Caco-2 (cell line): ENCODE measurements around the gene PPP1R37. TPM values are rescaled to one million over a fixed set of nuclear protein-coding genes. Genes with fewer than 3 reads are reported as not detected.

Experiments
- BruUV-seq: library from RNA; stranded (reverse); fragments of 400-500 nt; replicated peaks from 2 replicates; lab custom pipeline; 2021; lab: Mats Ljungman, UMichigan
- CTCF ChIA-PET: fragments of 300-600 bp; sonication (Branson Sonifier 250); formaldehyde crosslinking; loops from one replicate; lab custom pipeline; 2022; ENCODE audit warnings: antibody characterized with exemption; lab: Charles Lee
- POLR2A ChIA-PET: fragments of 300-600 bp; sonication (Branson Sonifier 250); formaldehyde crosslinking; loops from one replicate; lab custom pipeline; 2022; ENCODE audit warnings: antibody characterized with exemption; lab: Charles Lee
- DNase-seq, 2 experiments: peaks; one replicate each; pipeline versions ENCODE4 v3.0.0 to v3.0.0-alpha.2; 2020 to 2022
- H3K27me3 ChIP-seq: replicated peaks from 2 replicates; pipeline ENCODE4 v1.6.0; 2011; ENCODE audit warnings: low read length; ENCODE audit not compliant: control insufficient read depth, insufficient read depth
- H3K36me3 ChIP-seq: 2 replicates; pipeline ENCODE4 v1.5.1; 2011; ENCODE audit warnings: low read length; ENCODE audit not compliant: control insufficient read depth, insufficient read depth
- H3K4me1 ChIP-seq: fragments of 250-450 bp; sonication (Bioruptor Pico); 2 replicates; pipeline ENCODE4 v1.5.1; 2020; ENCODE audit warnings: mild to moderate bottlenecking
- H3K4me3 ChIP-seq: 2 replicates; pipeline ENCODE4 v1.5.1; 2011; ENCODE audit warnings: low read depth, mild to moderate bottlenecking, control low read depth, low read length
- H3K9me3 ChIP-seq: fragments of 250-450 bp; sonication (Bioruptor Pico); 2 replicates; pipeline ENCODE4 v1.5.1; 2020; ENCODE audit warnings: mild to moderate bottlenecking, moderate library complexity
- H3K27ac Mint-ChIP-seq: one replicate; pipeline ENCODE4 v1.8.0; 2022; ENCODE audit warnings: mixed read lengths; ENCODE audit not compliant: unreplicated experiment
- H3K27me3 Mint-ChIP-seq: one replicate; pipeline ENCODE4 v1.8.0; 2022; ENCODE audit warnings: mixed read lengths; ENCODE audit not compliant: insufficient read depth, unreplicated experiment
- H3K36me3 Mint-ChIP-seq: one replicate; pipeline ENCODE4 v1.8.0; 2022; ENCODE audit warnings: mild to moderate bottlenecking, mixed read lengths; ENCODE audit not compliant: insufficient read depth, unreplicated experiment
- H3K4me1 Mint-ChIP-seq: one replicate; pipeline ENCODE4 v1.8.0; 2022; ENCODE audit warnings: low read depth, mixed read lengths; ENCODE audit not compliant: unreplicated experiment
- H3K4me3 Mint-ChIP-seq: one replicate; pipeline ENCODE4 v1.8.0; 2022; ENCODE audit warnings: mild to moderate bottlenecking, moderate library complexity, mixed read lengths; ENCODE audit not compliant: unreplicated experiment
- H3K9me3 Mint-ChIP-seq: one replicate; pipeline ENCODE4 v1.8.0; 2022; ENCODE audit warnings: mixed read lengths; ENCODE audit not compliant: unreplicated experiment
- CTCF ChIP-seq, 2 experiments: fragments of 200-600 bp in 1 of 2; IDR thresholded peaks; 1 replicate in 1 of 2; 2 replicates in 1 of 2; pipeline versions ENCODE4 v1.5.1 to v1.8.0; 2011 to 2022; ENCODE audit warnings: antibody characterized with exemption in 1 of 2, control low read depth in 1 of 2, inconsistent platforms in 1 of 2, low read depth in 1 of 2, low read length in 1 of 2, mild to moderate bottlenecking in 1 of 2, moderate library complexity in 1 of 2; ENCODE audit not compliant: insufficient read depth in 1 of 2, severe bottlenecking in 1 of 2, unreplicated experiment in 1 of 2
- intact Hi-C: fragments of 100-400 bp; cut with micrococcal nuclease; formaldehyde crosslinking; loops from one replicate; pipeline ENCODE4 v1.10.0; 2022; ENCODE audit not compliant: unreplicated experiment
- total RNA-seq: library from RNA; stranded (reverse); gene quantifications from 2 replicates; pipeline ENCODE4 v1.2.3, GENCODE V29; 2022

Gene PPP1R37
- total RNA-seq, 1 experiment from 2014 or later = 42.1 TPM

GRCh38 chr19:45070861-45071544 lies 22.0 kb upstream of the PPP1R37 start:
- H3K4me3 Mint-ChIP-seq = no peak overlapping the region

GRCh38 chr19:45071545-45071938 lies 21.4 kb upstream of the PPP1R37 start:
- no peak overlapping the region for H3K4me3 ChIP-seq
- Mint-ChIP-seq H3K4me1 (peaks cover 7% of the 10 kb centered on the region), H3K36me3 (peaks cover 58% of the 10 kb centered on the region), H3K27me3 (no peaks in the 10 kb centered on the region), H3K9me3 (no peaks in the 10 kb centered on the region), H3K4me3 (no peak overlapping the region), H3K27ac (no peak overlapping the region)
- ChIA-PET CTCF (no interaction called here), POLR2A (no interaction called here)
- BruUV-seq = no TSS peak
- no peak for TF ChIP-seq CTCF (IDR thresholded peaks at IDR 0.05; ENCODE audit: insufficient read depth in 1 of 2, low read depth in 1 of 2, low read length in 1 of 2, severe bottlenecking in 1 of 2, unreplicated experiment in 1 of 2)
- peaks cover 4% of the 10 kb centered on the region for H3K4me1 ChIP-seq
- peaks cover 3% of the 10 kb centered on the region; the same call in 1 of the 2 replicates for H3K36me3 ChIP-seq
- DNase-seq = no peak
- H3K9me3 ChIP-seq = no peaks in the 10 kb centered on the region
- intact Hi-C loops = loop anchor here (10.0 kb wide), 1 partner anchor 167 kb away; the partner anchor contains the start of gene APOE
- H3K27me3 ChIP-seq = no peaks in the 10 kb centered on the region

More at GRCh38 chr19:45070861-45071544, 22.0 kb upstream of the PPP1R37 start:
- DNase-seq = no peak
- no peak overlapping the region for H3K4me3 ChIP-seq
- Mint-ChIP-seq H3K4me1 (peaks cover 6% of the 10 kb centered on the region), H3K27me3 (no peaks in the 10 kb centered on the region), H3K9me3 (no peaks in the 10 kb centered on the region), H3K27ac (no peak overlapping the region), H3K36me3 (peaks cover 60% of the 10 kb centered on the region)
- H3K36me3 ChIP-seq = peaks cover 3% of the 10 kb centered on the region; the same call in 1 of the 2 replicates
- no peak for TF ChIP-seq CTCF (IDR thresholded peaks at IDR 0.05; ENCODE audit: insufficient read depth in 1 of 2, low read depth in 1 of 2, low read length in 1 of 2, severe bottlenecking in 1 of 2, unreplicated experiment in 1 of 2)
- no peaks in the 10 kb centered on the region for H3K27me3 ChIP-seq
- no peaks in the 10 kb centered on the region for H3K9me3 ChIP-seq
- BruUV-seq = no TSS peak
- peaks cover 3% of the 10 kb centered on the region; the same call in 1 of the 2 replicates for H3K4me1 ChIP-seq
- ChIA-PET CTCF (no interaction called here), POLR2A (no interaction called here)
- intact Hi-C loops = loop anchor here (10.0 kb wide), 1 partner anchor 166 kb away; the partner anchor contains the start of gene APOE

GRCh38 chr19:45071969-45072790 lies 20.8 kb upstream of the PPP1R37 start:
- intact Hi-C loops = loop anchor here (10.0 kb wide), 1 partner anchor 167 kb away; the partner anchor contains the start of gene APOE
- Mint-ChIP-seq H3K4me1 (peaks cover 14% of the 10 kb centered on the region), H3K27ac (no peak overlapping the region), H3K27me3 (no peaks in the 10 kb centered on the region), H3K36me3 (peaks cover 56% of the 10 kb centered on the region), H3K4me3 (no peak overlapping the region), H3K9me3 (no peaks in the 10 kb centered on the region)
- no peak for TF ChIP-seq CTCF (IDR thresholded peaks at IDR 0.05; ENCODE audit: insufficient read depth in 1 of 2, low read depth in 1 of 2, low read length in 1 of 2, severe bottlenecking in 1 of 2, unreplicated experiment in 1 of 2)
- no peaks in the 10 kb centered on the region for H3K27me3 ChIP-seq
- H3K9me3 ChIP-seq = no peaks in the 10 kb centered on the region
- peaks cover 3% of the 10 kb centered on the region; the same call in 1 of the 2 replicates for H3K36me3 ChIP-seq
- peaks cover 10% of the 10 kb centered on the region for H3K4me1 ChIP-seq
- BruUV-seq = no TSS peak
- POLR2A ChIA-PET = interaction anchor here (0.6 kb wide), 1 partner anchor 32 kb away, joined by 4 read pairs; no protein-coding TSS in a partner anchor
- no peak overlapping the region for H3K4me3 ChIP-seq
- DNase-seq = no peak
- CTCF ChIA-PET = interaction anchor here (0.6 kb wide), 1 partner anchor 22 kb away, joined by 5 read pairs; no protein-coding TSS in a partner anchor
